Measurements from ENCODE around the gene MUC3A. TPM values are rescaled to one million over a fixed set of nuclear protein-coding genes. Genes with fewer than 3 reads are reported as not detected.
"Not testable (repeated sequence)": the region's sequence is repeated elsewhere in the genome, so short reads cannot be mapped to it uniquely, and the experiment has no call there.

The MUC3A gene
- total RNA-seq, 1 experiment from 2014 or later = 2.0 TPM

- no peak for DNase-seq (ENCODE audit: low spot score)
- Histone ChIP-seq H3K27ac (ENCODE audit: low read depth, low read length, poor library complexity, severe bottlenecking) (no peak overlapping the region), H3K4me3 (ENCODE audit: low read depth, low read length, poor library complexity, severe bottlenecking) (no peak overlapping the region), H3K27me3 (replicated peaks; ENCODE audit: insufficient read depth, low read depth, low read length, poor library complexity) (no peaks in the 10 kb centered on the region), H3K36me3 (ENCODE audit: insufficient read depth, low read length, poor library complexity, severe bottlenecking) (no peaks in the 10 kb centered on the region), H3K9me3 (ENCODE audit: low read depth, low read length, poor library complexity, severe bottlenecking) (no peaks in the 10 kb centered on the region), H3K4me1 (ENCODE audit: insufficient read depth, low read length, poor library complexity, severe bottlenecking) (no peaks in the 10 kb centered on the region)
- TF ChIP-seq EZH2 (IDR thresholded peaks at IDR 0.05; ENCODE audit: borderline replicate concordance, low read depth, low read length, poor library complexity, severe bottlenecking) (no peak), CTCF (conservative IDR thresholded peaks at IDR 0.05; ENCODE audit: low read depth, low read length) (no peak)
- BruUV-seq (replicated peaks) = no TSS peak
- ChIA-PET POLR2A (ENCODE audit: low non-redundant PET) (no interaction called here), CTCF (no interaction called here)
- intact Hi-C loops (cut with micrococcal nuclease; ENCODE audit: unreplicated experiment) = no loop called here
Observed at GRCh38 chr7:100902638-100903037, 46.7 kb upstream of the MUC3A start.

- no TSS peak for BruUV-seq (replicated peaks)
- intact Hi-C loops (cut with micrococcal nuclease; ENCODE audit: unreplicated experiment) = no loop called here
- H3K27ac ChIP-seq (ENCODE audit: low read depth, low read length, poor library complexity, severe bottlenecking) = no peak overlapping the region
- H3K36me3 ChIP-seq (ENCODE audit: insufficient read depth, low read length, poor library complexity, severe bottlenecking) = no peaks in the 10 kb centered on the region
- no peaks in the 10 kb centered on the region for H3K4me1 ChIP-seq (ENCODE audit: insufficient read depth, low read length, poor library complexity, severe bottlenecking)
- no peaks in the 10 kb centered on the region for H3K27me3 ChIP-seq (replicated peaks; ENCODE audit: insufficient read depth, low read depth, low read length, poor library complexity)
- ChIA-PET POLR2A (ENCODE audit: low non-redundant PET) (no interaction called here), CTCF (no interaction called here)
- no peak for TF ChIP-seq EZH2 (IDR thresholded peaks at IDR 0.05; ENCODE audit: borderline replicate concordance, low read depth, low read length, poor library complexity, severe bottlenecking)
- no peak for TF ChIP-seq CTCF (conservative IDR thresholded peaks at IDR 0.05; ENCODE audit: low read depth, low read length)
- H3K4me3 ChIP-seq (ENCODE audit: low read depth, low read length, poor library complexity, severe bottlenecking) = no peak overlapping the region
- no peak for DNase-seq (ENCODE audit: low spot score)
- H3K9me3 ChIP-seq (ENCODE audit: low read depth, low read length, poor library complexity, severe bottlenecking) = no peaks in the 10 kb centered on the region
Observed at GRCh38 chr7:100908512-100908911, 40.8 kb upstream of the MUC3A start.

GRCh38 chr7:100910443-100910842 lies 38.9 kb upstream of the MUC3A start:
- BruUV-seq (replicated peaks); DNase-seq (ENCODE audit: low spot score); H3K36me3 ChIP-seq (ENCODE audit: insufficient read depth, low read length, poor library complexity, severe bottlenecking); H3K27ac ChIP-seq (ENCODE audit: low read depth, low read length, poor library complexity, severe bottlenecking); POLR2A ChIA-PET (ENCODE audit: low non-redundant PET); intact Hi-C loops (cut with micrococcal nuclease; ENCODE audit: unreplicated experiment); H3K4me1 ChIP-seq (ENCODE audit: insufficient read depth, low read length, poor library complexity, severe bottlenecking); H3K9me3 ChIP-seq (ENCODE audit: low read depth, low read length, poor library complexity, severe bottlenecking); H3K27me3 ChIP-seq (replicated peaks; ENCODE audit: insufficient read depth, low read depth, low read length, poor library complexity); CTCF ChIA-PET; H3K4me3 ChIP-seq (ENCODE audit: low read depth, low read length, poor library complexity, severe bottlenecking): not testable (repeated sequence)

GRCh38 chr7:100911484-100911883 lies 37.9 kb upstream of the MUC3A start:
- no TSS peak for BruUV-seq (replicated peaks)
- Histone ChIP-seq H3K36me3 (ENCODE audit: insufficient read depth, low read length, poor library complexity, severe bottlenecking) (no peaks in the 10 kb centered on the region), H3K27ac (ENCODE audit: low read depth, low read length, poor library complexity, severe bottlenecking) (no peak overlapping the region), H3K4me3 (ENCODE audit: low read depth, low read length, poor library complexity, severe bottlenecking) (no peak overlapping the region), H3K27me3 (replicated peaks; ENCODE audit: insufficient read depth, low read depth, low read length, poor library complexity) (no peaks in the 10 kb centered on the region), H3K9me3 (ENCODE audit: low read depth, low read length, poor library complexity, severe bottlenecking) (no peaks in the 10 kb centered on the region), H3K4me1 (ENCODE audit: insufficient read depth, low read length, poor library complexity, severe bottlenecking) (no peaks in the 10 kb centered on the region)
- no peak for DNase-seq (ENCODE audit: low spot score)
- POLR2A ChIA-PET (ENCODE audit: low non-redundant PET) = no interaction called here
- intact Hi-C loops (cut with micrococcal nuclease; ENCODE audit: unreplicated experiment) = no loop called here
- TF ChIP-seq EZH2 (IDR thresholded peaks at IDR 0.05; ENCODE audit: borderline replicate concordance, low read depth, low read length, poor library complexity, severe bottlenecking) = no peak
- TF ChIP-seq CTCF (conservative IDR thresholded peaks at IDR 0.05; ENCODE audit: low read depth, low read length) = no peak
- CTCF ChIA-PET = no interaction called here
